HPDE6-E6E7 (cell line): ENCODE measurements around the gene HSPH1.
"Not testable (repeated sequence)": the region's sequence is repeated elsewhere in the genome, so short reads cannot be mapped to it uniquely, and the experiment has no call there.

Experiments
- DNase-seq: peaks from one replicate; pipeline ENCODE4 v3.0.0; 2011; ENCODE audit warnings: missing footprints; ENCODE audit errors: extremely low spot score

Gene HSPH1

DNA sequence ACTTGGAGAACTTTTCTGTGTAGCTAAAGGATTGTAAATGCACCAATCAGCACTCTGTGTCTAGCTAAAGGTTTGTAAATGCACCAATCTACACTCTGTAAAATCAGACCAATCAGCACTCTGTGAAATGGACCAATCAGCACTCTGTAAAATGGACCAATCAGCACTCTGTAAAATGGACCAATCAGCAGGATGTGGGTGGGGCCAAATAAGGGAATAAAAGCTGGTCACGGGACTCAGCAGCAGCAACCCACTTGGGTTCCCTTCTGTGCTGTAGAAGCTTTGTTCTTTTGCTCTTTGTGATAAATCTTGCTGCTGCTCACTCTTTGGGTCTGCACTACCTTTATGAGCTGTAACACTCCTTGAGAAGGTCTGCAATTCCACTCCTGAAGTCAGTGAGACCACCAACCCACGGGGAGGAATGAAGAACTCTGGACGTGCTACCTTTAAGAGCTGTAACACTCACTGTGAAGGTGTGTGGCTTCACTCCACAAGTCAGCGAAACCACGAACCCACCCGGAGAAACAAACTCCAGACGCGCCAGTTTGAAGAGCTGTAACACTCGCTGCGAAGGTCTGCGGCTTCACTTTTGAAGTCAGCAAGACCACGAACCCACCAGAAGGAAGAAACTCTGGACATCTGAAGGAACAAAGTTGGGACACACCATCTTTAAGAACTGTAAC lies 16.2 kb upstream of the HSPH1 start:
- DNase-seq, result not testable (repeated sequence)

DNA sequence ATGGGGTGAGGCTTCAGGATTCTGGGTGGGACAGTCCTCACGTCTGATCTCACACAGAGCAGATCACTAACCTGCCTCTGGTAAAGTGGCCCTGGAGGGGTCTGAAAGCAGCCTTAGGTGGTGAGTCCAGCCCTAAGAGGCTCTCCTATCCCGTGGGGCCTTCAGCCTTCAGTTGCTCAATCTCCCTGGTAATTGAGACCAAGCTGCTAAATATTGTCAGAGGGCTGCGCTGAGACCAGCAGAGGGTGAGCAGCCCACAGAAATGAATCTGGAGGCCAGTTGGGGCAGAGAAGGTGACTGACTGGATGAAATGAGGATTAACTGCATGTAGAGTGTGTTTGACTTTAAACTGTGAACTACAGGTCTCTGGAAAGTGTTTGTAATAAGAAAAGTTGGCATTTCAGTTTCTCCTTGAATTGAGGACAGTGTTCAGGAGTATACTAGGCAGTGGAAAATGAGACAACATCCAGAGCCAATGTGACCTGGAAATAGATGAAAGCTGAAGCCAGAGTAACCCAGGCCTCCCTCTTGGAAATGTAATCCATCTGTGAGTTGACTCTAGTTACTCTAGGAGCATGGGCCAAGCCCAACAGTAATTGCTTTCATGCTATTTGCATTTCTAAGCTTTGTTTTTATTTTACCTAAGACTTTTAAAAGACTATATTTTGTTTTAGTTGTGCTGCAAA lies 14.3 kb upstream of the HSPH1 start:
- no peak for DNase-seq

DNA sequence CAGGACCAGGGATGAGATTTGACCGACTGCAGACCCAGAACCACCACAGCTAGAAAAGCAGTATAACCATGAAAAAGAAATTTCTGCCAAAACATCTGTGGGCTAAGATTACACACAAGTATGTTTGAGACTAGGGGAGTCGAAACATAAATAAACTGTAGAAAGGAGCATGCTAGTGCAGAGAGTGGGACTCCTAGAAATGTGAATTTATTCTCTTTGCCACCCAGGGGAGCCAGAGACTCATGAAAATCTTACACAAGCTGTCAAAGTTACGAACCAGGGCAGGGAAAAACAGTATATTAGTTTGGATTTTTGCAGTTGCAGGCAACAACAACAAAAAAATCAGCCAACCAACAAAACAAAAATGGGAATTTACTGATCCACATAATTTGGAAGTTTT lies 12.3 kb upstream of the HSPH1 start:
- DNase-seq, result no peak

DNA sequence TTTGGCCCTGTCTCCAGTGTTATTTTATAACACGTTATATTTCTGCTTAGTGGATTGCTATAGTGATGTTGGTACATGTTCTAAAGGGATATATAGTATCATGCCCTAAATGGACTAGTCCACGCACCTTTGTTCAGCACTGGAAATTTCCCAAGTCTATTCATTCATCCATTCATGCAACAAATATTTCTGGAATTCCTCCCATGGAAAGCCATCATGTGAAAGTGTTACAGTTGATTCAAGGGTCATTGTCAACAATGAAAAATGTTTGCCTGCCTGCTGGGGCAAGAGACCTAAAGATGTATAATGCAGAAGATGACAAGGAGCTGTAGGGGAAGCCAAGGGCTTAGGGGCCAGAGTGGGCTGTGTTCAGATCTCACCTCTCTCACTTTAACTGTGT lies 10.8 kb upstream of the HSPH1 start:
- no peak for DNase-seq

DNA sequence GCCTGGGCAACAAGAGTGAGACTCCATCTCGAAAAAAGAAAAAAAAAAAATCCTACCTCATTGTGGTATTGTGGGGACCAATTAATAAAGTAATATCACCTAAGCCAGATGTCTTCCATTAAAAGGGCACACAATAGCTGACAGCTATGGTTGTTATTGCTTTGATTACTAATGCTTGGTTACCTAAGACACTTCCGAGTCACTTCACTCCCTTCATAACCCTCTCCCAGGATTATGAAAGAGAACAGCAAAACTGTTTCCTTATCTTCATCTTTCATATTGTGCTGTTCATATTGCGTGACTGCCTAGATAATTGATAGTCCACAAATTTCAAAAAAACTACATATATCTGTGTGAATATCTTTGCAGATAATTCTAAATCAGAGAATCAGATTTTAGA lies 10.3 kb upstream of the HSPH1 start:
- DNase-seq, result peak; percentile 9

DNA sequence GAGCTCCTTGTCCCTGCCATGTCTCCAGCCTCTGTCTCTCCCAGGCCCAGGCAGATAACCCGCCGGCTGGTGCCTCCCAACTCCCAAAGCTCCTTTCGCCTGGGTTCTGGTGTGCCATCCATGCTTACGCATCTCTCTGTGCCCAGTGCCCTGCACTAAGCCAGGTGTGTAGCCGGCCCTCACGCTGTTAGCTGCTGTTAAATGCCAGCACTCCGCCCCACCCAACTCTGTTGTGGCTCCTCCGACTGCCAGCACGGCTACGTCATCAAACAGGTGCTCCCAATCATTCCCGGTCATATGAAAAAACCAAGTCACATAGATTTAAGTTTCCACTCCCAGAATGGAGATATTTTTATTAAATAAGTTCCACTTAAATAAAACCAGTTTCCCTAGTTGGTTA lies 7.0 kb upstream of the HSPH1 start:
- no peak for DNase-seq

DNA sequence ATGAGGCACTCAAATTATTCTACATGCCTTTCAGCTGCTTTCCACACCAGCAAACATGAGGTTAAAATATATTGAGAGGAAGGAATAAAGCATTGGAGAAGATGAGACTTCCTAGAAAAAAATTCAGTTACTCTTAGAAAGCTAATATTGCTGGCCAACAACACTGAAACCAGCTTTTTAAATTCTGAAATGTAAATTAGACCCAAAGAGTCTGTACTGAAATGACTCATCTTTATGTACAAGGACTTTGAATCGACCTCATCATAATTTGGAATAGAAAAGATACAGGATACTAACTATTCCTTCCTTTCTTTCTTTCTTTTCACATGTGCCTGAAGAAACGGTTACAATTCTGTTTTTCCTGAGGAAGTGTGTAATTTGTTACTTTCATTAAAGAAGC lies 6.5 kb upstream of the HSPH1 start:
- no peak for DNase-seq

DNA sequence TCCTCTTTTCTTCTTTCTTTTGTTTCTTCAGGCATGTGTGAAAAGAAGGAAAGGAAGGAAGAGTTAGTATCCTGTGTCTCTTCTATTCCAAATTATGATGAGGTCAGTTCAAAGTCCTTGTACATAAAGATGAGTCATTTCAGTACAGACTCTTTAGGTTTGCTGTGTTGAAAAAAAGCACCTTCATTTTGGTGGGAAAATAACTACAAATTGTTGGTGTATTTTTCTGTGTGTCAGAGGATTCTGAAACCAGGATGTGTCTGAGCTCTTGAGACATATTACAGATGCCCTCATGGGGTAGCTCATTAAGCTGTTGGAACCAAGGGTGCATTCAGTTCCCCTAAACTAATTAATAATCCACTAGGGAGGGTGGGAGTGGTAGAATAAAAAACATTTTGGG lies 5.8 kb upstream of the HSPH1 start:
- DNase-seq, result no peak

DNA sequence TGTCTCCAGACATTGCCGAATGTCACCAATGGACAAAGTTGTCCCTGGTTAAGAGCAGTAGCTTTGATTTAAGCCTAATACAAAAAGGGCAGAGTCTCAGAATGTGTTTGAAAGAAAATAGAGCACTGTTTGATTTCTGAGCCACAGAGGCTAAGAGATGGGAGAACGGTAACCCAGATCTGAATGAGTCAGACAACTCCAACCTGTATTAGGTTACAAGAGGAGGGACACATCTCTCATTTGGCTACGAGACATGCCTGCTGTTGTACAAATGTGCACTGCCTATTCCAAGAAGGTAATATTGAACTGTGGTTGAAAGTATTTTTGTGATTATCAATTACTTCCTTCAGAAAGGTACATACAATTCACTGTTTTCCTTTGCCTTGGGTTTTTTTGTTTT lies 4.9 kb upstream of the HSPH1 start:
- DNase-seq, result peak; percentile 25

DNA sequence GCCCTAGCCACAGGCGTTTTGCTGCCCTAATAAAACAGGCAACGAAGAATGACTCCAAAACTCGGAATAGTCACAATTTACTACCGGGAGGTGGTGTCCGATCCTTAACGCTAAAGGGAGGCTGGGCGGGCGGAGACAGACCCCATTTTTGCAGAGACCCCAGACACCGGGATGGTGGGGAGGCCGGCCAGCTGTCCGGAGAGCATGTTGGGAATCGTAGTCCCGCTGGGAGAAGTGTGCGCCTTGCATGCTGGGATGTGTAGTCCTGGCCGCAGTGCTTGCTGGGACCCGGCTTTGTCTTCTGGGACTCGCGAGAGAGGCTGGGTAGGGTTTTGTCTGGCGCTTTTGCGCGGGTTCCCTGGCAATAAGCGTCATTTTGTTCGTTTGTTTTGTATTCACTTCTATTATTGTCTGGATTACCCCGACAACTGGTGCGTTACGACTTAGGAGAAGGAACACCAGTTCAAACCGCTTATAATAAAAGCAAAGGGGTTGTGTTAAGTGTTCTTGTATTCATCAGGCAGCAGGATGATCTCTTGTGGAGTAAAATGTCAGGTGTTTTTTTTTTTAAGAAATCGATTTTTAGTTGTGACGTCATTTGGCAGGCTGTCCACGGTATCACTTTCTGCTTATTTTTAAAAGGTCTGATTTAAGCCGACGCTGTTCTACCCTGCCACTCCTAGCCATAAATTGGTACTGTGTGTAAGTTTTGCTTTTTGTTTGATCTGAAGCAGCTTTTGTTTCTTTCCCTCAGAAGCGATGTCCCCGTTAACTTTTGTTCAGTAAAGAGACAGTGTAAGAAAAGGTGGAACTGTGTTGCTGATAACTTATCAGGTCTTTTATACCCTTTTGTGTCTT lies 676 bp upstream of the HSPH1 start:
- peak; percentile 56 for DNase-seq

DNA sequence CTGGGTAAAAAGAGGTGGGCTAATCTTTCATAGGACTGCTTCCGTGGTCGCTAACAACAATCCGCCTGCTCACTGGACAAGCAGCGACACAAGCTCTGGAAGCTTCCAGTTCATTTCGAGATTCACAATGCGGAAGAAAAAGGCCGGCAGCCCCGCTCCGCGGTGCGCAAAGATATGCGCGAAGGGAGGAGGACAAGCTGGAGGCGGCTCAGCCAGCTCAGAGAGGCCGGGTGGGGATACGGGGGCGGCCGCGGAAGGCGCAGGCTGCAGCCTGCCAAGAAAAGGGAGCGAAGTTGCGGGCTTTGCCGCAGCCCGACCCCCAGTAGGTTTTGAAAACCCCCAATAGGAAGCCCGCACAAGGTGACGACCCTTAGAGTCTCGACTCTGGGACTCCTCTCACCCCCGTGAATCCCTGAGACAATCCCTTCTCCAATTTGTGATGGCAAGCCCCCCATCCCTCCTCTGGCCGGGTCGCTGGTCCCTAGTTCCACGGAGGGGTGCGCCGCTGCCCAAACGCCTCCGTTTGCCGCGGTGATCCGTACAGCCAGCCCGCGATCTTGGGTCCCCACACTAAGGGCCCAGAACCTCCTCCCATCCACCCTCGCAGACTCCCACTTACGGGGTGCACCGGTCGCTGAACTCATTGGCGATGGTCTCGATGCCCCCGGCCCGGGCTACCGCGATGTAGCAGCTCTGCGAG lies 697 bp downstream of the HSPH1 start:
- peak; percentile 2 for DNase-seq

DNA sequence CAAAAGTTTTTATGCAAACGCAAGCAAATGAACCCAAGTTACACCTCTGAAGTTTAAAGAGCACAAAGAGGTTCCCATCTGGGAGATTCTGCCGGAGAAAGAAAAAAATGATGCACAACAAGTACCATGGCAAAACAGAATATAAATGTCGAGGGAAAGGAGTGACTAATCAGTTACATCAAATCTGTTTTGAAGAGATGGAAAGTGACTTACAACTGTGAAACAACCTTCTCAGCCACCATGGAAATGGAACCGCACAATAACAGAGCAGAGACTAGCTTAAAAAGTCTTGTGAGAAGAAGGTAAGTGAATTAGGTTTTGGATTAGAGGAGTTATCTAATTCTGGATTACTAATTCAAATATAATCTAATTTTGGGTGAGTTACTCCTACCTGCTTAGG lies 2.4 kb downstream of the HSPH1 start:
- no peak for DNase-seq

DNA sequence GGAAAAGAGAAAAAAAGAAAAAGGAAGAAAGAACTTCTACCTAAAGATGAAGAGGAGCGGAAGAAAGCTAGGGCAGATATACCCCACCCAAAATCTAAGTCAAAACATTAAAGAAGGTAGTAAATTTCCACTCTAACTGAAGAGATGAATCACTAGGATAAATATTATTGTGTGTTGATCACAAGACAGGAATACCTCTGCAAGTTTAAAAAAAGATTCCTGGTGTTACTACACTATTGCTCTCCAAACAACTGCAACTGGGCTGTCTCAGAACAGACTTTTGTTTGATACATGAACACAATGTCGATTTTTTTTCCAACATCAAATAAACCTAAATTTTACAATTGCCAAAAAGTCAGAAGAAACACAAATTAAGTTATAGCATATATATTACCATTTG lies 6.8 kb downstream of the HSPH1 start:
- no peak for DNase-seq

DNA sequence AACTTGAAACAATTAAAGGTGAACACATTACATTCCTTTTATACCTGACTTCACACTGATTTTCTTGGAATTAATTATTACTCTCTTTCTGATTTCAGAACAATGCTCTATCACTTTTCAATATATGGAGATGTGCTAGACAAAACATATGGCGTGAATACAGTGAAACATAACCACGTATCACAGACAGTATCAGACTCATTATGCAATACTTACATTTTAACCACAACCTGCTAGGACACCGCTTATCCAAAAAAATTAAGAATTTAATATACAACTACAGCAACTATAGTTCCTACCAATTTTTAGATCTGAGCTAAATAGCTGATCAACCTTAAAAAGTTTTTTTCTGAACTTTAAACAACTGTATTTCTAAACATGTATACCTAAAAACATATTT lies 9.9 kb downstream of the HSPH1 start:
- no peak for DNase-seq

DNA sequence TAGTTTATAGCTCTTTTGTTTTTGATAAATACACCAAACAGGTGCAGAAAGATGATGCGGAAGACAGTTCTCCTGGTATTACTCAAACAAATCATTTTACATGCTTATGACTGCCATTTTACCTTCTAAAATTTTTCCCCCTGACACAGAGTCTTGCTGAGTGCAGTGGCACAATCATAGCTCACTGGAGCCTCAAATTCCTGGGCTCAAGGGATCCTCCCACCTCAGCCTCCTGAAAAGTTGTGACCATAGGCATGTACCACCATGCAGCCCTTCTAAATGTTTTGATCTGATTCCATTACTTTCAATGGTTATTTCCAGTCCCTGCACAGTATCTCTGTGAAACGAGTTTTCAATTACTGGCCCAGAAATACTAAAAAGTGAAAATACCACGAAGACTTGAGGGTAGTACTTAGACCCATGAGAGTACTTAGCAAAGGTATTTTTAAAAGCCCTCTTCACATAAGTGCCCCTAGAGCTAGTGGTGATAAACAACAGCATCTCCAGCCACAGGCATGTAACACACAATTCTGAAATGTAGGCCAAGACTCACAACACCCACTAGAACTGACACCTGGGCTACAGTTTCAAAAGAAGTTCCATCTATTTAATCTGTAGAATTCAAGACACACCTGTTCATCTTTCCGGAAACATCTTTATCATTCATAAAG lies 11.3 kb downstream of the HSPH1 start:
- DNase-seq, result no peak

DNA sequence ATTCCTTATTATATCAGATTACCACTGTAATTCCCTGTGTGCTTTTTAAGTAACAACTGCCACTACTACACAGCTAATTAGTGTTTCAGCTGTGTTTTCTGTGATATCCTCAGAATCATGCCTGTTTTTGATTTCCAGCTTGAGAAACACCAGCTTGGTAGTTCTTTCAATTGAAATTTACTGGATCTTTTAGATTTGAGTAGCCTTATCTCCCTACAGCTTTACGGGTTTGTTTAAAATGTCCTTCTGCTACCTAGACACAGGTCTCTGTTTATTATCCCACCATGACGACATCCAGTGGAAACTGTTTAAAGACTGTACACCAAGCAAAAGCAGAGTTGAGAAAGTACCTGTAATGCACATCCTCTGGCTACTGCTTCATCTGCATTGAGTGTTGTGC lies 12.1 kb downstream of the HSPH1 start:
- no peak for DNase-seq

DNA sequence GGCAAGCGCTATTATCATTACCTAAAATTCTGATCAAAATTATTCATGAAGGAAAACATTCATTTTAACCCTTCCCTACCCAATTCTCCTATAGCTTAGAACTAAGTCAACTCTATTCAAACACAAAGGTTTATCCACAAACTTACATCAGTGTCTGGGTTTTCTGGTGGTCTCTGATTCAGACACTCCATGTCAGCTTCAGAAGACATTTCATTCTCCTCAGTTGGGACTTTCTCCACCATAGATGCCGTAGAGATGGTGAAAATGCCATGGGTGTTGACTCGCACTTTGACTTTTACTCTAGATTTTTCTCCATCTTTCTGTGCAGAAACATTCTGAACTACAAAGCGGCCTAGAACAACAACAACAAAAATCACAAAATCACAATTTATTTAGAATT lies 16.3 kb downstream of the HSPH1 start:
- DNase-seq, result no peak

DNA sequence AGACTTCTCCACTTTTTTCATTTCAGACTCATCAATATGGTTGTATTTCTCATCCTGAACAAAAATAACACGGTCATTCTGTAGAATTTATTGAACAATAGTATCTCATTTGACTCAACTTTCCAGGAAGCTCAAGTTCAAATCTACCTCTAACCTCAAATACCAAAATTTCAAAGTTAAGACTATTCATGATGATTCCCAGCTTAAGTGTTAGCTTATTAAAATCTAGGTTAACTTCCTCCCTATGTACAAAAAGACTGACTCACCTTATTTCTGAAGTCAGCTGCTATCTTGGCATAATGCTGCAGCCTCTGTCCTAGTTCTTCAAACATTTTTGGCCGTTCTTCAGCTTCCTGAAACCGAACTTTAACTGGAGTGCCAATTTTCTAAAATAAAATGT lies 23.2 kb downstream of the HSPH1 start:
- DNase-seq, result no peak

DNA sequence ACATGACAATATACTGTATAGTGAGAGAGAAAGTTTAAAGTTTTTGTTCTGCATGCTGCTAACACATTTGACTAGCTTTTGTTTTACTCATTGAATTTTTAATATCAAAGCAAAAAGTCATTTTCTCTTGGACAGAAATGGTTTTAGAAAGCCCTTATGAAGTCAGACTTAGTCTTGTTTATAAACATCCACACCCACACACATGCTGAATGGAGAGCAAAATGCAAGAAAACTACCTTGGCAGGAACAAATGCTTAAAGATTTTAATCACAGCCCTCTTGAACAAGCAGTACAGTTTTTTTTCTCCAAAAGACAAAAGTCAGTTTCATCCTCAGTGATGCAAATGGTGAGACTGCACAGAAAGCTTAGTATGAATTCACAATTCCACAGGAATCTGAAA lies 25.0 kb downstream of the HSPH1 start:
- no peak for DNase-seq

DNA sequence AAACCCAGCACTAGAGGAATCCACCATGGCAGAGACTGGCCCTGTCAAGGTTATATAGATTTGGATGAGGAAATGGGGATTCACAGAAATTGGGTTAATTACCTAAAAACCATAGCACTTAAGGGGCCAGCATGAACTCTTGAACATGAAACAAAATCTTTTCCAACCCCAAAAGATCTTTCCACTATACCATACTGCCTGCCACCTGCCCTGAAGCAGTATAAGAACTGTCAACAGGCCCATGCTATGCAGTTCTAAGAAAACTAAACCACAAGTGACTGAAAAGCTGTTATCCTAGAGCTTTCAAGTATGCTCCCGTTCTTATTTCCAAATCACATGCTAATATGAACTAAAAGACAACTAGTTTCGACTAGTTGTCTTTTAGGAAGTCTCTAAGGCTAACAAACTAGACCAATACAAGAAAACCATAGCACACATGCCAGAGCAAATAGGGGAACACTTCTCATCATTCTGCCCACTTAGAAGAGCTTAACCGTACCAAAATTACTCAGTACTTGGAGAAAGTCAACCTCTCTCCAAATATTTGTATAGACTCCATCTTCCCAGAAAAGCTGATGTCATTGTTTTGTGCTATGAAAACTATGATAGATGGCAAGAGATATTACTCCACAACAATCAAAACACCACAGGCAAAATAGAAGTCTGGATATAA lies 27.5 kb downstream of the HSPH1 start:
- DNase-seq, result no peak

DNA sequence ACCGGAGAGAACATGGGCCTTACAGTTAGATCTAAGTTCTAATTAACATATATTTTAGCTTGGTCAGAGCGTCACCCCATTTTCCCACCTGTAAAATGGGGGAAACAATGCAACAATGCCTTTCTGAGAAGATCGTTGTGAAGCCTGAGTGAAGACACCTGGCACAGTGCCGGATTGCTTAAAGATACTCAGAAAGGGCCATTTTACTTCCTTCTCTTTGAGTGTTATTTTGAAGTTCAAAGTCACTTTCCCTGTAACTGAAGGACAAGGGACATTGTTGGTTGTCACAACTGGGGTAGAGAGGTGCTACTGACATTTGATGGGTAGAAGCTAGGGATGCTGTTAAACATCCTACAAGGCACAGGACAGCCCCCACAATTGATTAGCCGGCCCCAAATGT lies 28.1 kb downstream of the HSPH1 start:
- DNase-seq, result no peak
